ENCODE data around the gene NOP9. TPM values are rescaled to one million over a fixed set of nuclear protein-coding genes. Genes with fewer than 3 reads are reported as not detected.
A peak's percentile ranks its signal among the peaks of the same experiment; 100 is the strongest.

NOP9 gene
- total and polyA plus RNA-seq, 9 of the 15 experiments (the other 6 are each of a cell fraction or from before 2014, with no cell fraction given): 1.0 to 27.9 (median 15.1) TPM

- TF ChIP-seq ESRRA (IDR thresholded peaks at IDR 0.05; ENCODE audit: borderline replicate concordance, low read depth): no peak
- TF ChIP-seq NR2C1 (IDR thresholded peaks at IDR 0.05): no peak
- TF ChIP-seq NR2C1 (tag; IDR thresholded peaks at IDR 0.05): no peak
- no peak for TF ChIP-seq ZNF24 (IDR thresholded peaks at IDR 0.05)
- no peak for TF ChIP-seq ZNF444 (CRISPR knock-in tag; IDR thresholded peaks at IDR 0.05)
- no peak for TF ChIP-seq KLF6 (CRISPR knock-in tag; IDR thresholded peaks at IDR 0.05; ENCODE audit: borderline replicate concordance)
- TF ChIP-seq ZNF695 (CRISPR knock-in tag; IDR thresholded peaks at IDR 0.05): no peak
- TF ChIP-seq PHB (CRISPR knock-in tag; IDR thresholded peaks at IDR 0.05): no peak
- no peak for TF ChIP-seq ZZZ3 (IDR thresholded peaks at IDR 0.05)
Observed at GRCh38 chr14:24258119-24258518, 41.5 kb upstream of the NOP9 start (continued).

GRCh38 chr14:24258548-24259265 is 40.9 kb upstream of the NOP9 start:
- H3K9me3 ChIP-seq (replicated peaks; ENCODE audit: control insufficient read depth, insufficient read depth, low read depth, low read length): no peaks in the 10 kb centered on the region
- H3K4me1 ChIP-seq (replicated peaks in 1 of 2; ENCODE audit: control insufficient read depth in 2 of 2, insufficient read depth in 2 of 2, low read length in 2 of 2): peaks cover 22 to 72% of the 10 kb centered on the region in 2 experiments; a peak in 4 of 5 replicates
- H3K27ac ChIP-seq (ENCODE audit: extremely low read depth, low read depth, low read length): no peak overlapping the region
- H3K4me3 ChIP-seq: no peak overlapping the region
- CTCF ChIA-PET (ENCODE audit: low intra/inter-chr PET ratio): no interaction called here
- no peak overlapping the region for H3K4me2 ChIP-seq (ENCODE audit: insufficient read depth, low read length)
- H2AFZ ChIP-seq (ENCODE audit: low read depth, low read length): no peak overlapping the region
- H4K20me1 ChIP-seq (replicated peaks; ENCODE audit: control insufficient read depth, insufficient read depth, low read length): no peaks in the 10 kb centered on the region
- no peaks in the 10 kb centered on the region for H3K9me1 ChIP-seq (ENCODE audit: control insufficient read depth, insufficient read depth, low read length)
- ATAC-seq (no peak), FAIRE-seq (no peak), DNase-seq (ENCODE audit: extremely low read depth in 1 of 4, low spot score in 3 of 4) (no peak)
- no peaks in the 10 kb centered on the region; the same call in 1 of the 3 replicates for H3K36me3 ChIP-seq (ENCODE audit: control insufficient read depth, insufficient read depth, low read length)
- no peaks in the 10 kb centered on the region for H3K27me3 ChIP-seq (ENCODE audit: control insufficient read depth in 2 of 2, insufficient read depth in 2 of 2, low read length in 2 of 2)
- in situ Hi-C loops (cut with MboI) (no loop called here), intact Hi-C loops (cut with micrococcal nuclease) (no loop called here)
- BruUV-seq (replicated peaks): no TSS peak
- no peaks in the 10 kb centered on the region for H3K79me2 ChIP-seq (ENCODE audit: control insufficient read depth, insufficient read depth, low read length)
- H3K9ac ChIP-seq (ENCODE audit: insufficient read depth in 1 of 2, low read depth in 2 of 2, low read length in 2 of 2): peak overlapping the region in 1 of 2 experiments; percentile 7; a peak in 2 of 4 replicates
- POLR2A ChIA-PET: interaction anchor here (0.6 kb wide), 1 partner anchor 13 kb away, joined by 3 read pairs; the partner anchor contains the start of gene RABGGTA
- WGBS (ENCODE audit: insufficient coverage, low coverage, missing lambda C conversion rate): 80% methylated on average over 13 of the region's 18 CpGs
- TF ChIP-seq IRF9 (tag; IDR thresholded peaks at IDR 0.05) (no peak), POLR2G (IDR thresholded peaks at IDR 0.05; ENCODE audit: low read depth, low read length) (no peak), PHF21A (IDR thresholded peaks at IDR 0.05; ENCODE audit: borderline replicate concordance, low read depth) (no peak), MNT (conservative IDR thresholded peaks at IDR 0.05) (no peak), YY1 (IDR thresholded peaks at IDR 0.05; ENCODE audit: borderline replicate concordance in 1 of 3, control insufficient read depth in 1 of 3, extremely low read depth in 1 of 3, insufficient read depth in 3 of 3, insufficient read length in 1 of 3, insufficient replicate concordance in 2 of 3, low read depth in 1 of 3, low read length in 2 of 3) (no peak), CEBPZ (IDR thresholded peaks at IDR 0.05; ENCODE audit: borderline replicate concordance, low read depth, low read length) (no peak)
